HepG2 (cell line): ENCODE measurements around the gene KRT84. TPM values are rescaled to one million over a fixed set of nuclear protein-coding genes. Genes with fewer than 3 reads are reported as not detected.

Source experiments
- ZNF614 ChIP-seq: IDR thresholded peaks from 2 replicates; pipeline ENCODE4 v1.6.1; 2018; ENCODE audit warnings: missing biosample characterization, missing genetic modification reagents, inconsistent platforms, borderline replicate concordance
- polyA plus RNA-seq, 8 experiments: library from polyadenylated mRNA; depleted of rRNA in 3 of 8; stranded (reverse) in 7 of 8; unstranded in 1 of 8; fragments of >200 nt; fragmentation: Illumina TruSeq in 4 of 8; extraction: Trizol in 4 of 8; gene quantifications; 2 replicates each; pipeline versions ENCODE4 v1.2.1 to v1.2.3, GENCODE V29; 2011 to 2016; ENCODE audit warnings: low read depth in 4 of 8, missing spikeins in 1 of 8, mixed read lengths in 1 of 8; ENCODE audit not compliant: insufficient read depth in 1 of 8
- total RNA-seq, 5 experiments: library from RNA; depleted of rRNA; stranded (reverse); fragments of >200 nt; fragmentation: Illumina TruSeq; extraction: Trizol; gene quantifications; 2 replicates each; pipeline ENCODE4 v1.2.3, GENCODE V29; 2016; ENCODE audit warnings: low read depth in 1 of 5
- TF ChIP-seq, protein P1 (sequence below): sonication (generic); formaldehyde crosslinking; IDR thresholded peaks from 2 replicates; pipeline ENCODE4 v1.9.0; 2021; ENCODE audit warnings: missing genetic modification reagents, borderline replicate concordance
- TF ChIP-seq, protein P2 (sequence below): sonication (generic); formaldehyde crosslinking; IDR thresholded peaks from 2 replicates; pipeline ENCODE4 v1.5.1; 2020; ENCODE audit warnings: missing genetic modification reagents, mild to moderate bottlenecking, borderline replicate concordance
- TF ChIP-seq, protein P3 (sequence below): sonication (generic); formaldehyde crosslinking; IDR thresholded peaks from 2 replicates; pipeline ENCODE4 v1.5.1; 2020; ENCODE audit warnings: missing genetic modification reagents, mild to moderate bottlenecking, borderline replicate concordance
- TF ChIP-seq, protein P4 (sequence below): sonication (generic); formaldehyde crosslinking; IDR thresholded peaks from 2 replicates; pipeline ENCODE4 v1.5.0; 2020; ENCODE audit warnings: missing genetic modification reagents, mild to moderate bottlenecking, borderline replicate concordance
- TF ChIP-seq, protein P5 (sequence below): sonication (generic); formaldehyde crosslinking; IDR thresholded peaks from 2 replicates; pipeline ENCODE4 v1.5.0; 2020; ENCODE audit warnings: missing genetic modification reagents

The KRT84 gene
- total and polyA plus RNA-seq, 2 of the 13 experiments (the other 11 are each of a cell fraction or from before 2014, with no cell fraction given) = not detected

DNA sequence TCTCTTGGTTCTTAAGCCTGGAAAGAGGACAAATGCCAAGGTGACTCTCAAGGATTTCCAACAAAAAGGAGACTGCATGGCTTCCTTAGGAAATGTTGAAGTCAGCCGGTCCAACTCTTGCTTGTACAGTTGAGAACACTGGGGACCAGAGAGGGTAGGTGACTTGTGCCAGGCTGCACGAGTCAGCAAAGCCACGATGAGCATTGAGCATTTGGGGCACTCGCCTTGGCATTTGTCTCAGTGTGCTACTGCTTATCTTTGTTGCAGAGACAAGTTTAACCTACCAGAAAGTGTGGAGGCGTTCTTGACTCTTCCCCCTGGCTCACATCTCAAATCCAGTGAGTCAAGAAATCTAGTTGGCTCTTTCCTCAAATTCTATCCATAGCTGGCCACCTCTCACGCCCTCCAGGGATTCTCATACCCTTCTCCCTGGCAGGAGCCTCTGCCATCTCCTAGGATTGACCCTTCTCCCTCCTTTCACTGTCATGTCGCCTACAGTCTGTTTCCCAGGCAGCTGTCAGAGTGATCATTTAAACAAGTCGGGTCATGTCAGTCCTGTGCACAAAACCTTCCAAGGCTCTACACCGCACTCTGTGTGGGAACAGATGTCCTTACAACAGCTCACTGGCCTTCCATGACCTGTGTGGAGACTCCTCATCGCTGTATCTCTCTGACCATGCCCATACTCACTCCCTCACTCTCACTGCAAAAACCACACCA is 47.1 kb downstream of the KRT84 start (continued):
- TF ChIP-seq, protein P1, sequence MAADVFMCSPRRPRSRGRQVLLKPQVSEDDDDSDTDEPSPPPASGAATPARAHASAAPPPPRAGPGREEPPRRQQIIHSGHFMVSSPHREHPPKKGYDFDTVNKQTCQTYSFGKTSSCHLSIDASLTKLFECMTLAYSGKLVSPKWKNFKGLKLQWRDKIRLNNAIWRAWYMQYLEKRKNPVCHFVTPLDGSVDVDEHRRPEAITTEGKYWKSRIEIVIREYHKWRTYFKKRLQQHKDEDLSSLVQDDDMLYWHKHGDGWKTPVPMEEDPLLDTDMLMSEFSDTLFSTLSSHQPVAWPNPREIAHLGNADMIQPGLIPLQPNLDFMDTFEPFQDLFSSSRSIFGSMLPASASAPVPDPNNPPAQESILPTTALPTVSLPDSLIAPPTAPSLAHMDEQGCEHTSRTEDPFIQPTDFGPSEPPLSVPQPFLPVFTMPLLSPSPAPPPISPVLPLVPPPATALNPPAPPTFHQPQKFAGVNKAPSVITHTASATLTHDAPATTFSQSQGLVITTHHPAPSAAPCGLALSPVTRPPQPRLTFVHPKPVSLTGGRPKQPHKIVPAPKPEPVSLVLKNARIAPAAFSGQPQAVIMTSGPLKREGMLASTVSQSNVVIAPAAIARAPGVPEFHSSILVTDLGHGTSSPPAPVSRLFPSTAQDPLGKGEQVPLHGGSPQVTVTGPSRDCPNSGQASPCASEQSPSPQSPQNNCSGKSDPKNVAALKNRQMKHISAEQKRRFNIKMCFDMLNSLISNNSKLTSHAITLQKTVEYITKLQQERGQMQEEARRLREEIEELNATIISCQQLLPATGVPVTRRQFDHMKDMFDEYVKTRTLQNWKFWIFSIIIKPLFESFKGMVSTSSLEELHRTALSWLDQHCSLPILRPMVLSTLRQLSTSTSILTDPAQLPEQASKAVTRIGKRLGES (CRISPR knock-in tag) = no peak
- TF ChIP-seq ZNF614 (CRISPR knock-in tag) = no peak
- TF ChIP-seq, protein P2, sequence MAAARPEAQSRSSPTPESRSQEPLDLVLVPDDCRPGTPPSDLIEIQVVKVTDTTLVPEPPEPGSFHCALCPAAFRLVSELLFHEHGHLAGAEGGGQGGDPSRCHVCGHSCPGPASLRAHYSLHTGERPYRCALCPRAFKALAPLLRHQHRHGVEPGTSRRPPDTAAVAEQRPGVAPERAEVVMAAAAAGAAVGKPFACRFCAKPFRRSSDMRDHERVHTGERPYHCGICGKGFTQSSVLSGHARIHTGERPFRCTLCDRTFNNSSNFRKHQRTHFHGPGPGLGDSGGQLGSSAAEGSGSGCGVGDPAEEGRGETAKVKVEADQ (CRISPR knock-in tag) = no peak
- TF ChIP-seq, protein P3, sequence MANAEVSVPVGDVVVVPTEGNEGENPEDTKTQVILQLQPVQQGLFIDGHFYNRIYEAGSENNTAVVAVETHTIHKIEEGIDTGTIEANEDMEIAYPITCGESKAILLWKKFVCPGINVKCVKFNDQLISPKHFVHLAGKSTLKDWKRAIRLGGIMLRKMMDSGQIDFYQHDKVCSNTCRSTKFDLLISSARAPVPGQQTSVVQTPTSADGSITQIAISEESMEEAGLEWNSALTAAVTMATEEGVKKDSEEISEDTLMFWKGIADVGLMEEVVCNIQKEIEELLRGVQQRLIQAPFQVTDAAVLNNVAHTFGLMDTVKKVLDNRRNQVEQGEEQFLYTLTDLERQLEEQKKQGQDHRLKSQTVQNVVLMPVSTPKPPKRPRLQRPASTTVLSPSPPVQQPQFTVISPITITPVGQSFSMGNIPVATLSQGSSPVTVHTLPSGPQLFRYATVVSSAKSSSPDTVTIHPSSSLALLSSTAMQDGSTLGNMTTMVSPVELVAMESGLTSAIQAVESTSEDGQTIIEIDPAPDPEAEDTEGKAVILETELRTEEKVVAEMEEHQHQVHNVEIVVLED = no peak
- TF ChIP-seq, protein P4, sequence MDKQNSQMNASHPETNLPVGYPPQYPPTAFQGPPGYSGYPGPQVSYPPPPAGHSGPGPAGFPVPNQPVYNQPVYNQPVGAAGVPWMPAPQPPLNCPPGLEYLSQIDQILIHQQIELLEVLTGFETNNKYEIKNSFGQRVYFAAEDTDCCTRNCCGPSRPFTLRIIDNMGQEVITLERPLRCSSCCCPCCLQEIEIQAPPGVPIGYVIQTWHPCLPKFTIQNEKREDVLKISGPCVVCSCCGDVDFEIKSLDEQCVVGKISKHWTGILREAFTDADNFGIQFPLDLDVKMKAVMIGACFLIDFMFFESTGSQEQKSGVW = no peak
- TF ChIP-seq, protein P5, sequence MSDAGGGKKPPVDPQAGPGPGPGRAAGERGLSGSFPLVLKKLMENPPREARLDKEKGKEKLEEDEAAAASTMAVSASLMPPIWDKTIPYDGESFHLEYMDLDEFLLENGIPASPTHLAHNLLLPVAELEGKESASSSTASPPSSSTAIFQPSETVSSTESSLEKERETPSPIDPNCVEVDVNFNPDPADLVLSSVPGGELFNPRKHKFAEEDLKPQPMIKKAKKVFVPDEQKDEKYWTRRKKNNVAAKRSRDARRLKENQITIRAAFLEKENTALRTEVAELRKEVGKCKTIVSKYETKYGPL (CRISPR knock-in tag) = no peak
